Nephron (organoid): Measurements from ENCODE around the gene TPRX1.
"Not testable (repeated sequence)": the region's sequence is repeated elsewhere in the genome, so short reads cannot be mapped to it uniquely, and the experiment has no call there.

Experiments
- H3K27ac Mint-ChIP-seq, 3 experiments: 2 replicates each; pipeline ENCODE4 v1.8.0; 2020; ENCODE audit warnings: mixed read lengths in 3 of 3, mild to moderate bottlenecking in 2 of 3, moderate library complexity in 1 of 3
- H3K27me3 Mint-ChIP-seq: 2 replicates; pipeline ENCODE4 v1.8.0; 2021; ENCODE audit warnings: low read depth, mild to moderate bottlenecking, moderate library complexity, mixed read lengths
- H3K36me3 Mint-ChIP-seq: 2 replicates; pipeline ENCODE4 v1.8.0; 2020; ENCODE audit warnings: low read depth, mixed read lengths
- H3K4me1 Mint-ChIP-seq: 2 replicates; pipeline ENCODE4 v1.8.0; 2020; ENCODE audit warnings: mixed read lengths
- H3K4me3 Mint-ChIP-seq, 3 experiments: 2 replicates each; pipeline ENCODE4 v1.8.0; 2020; ENCODE audit warnings: mild to moderate bottlenecking in 3 of 3, mixed read lengths in 3 of 3, moderate library complexity in 2 of 3
- H3K9me3 Mint-ChIP-seq: 2 replicates; pipeline ENCODE4 v1.8.0; 2020; ENCODE audit warnings: mixed read lengths
- TF ChIP-seq, protein P1 (sequence below), 3 experiments: fragments of 200-600 bp; sonication (generic); IDR thresholded peaks; one replicate each; pipeline ENCODE4 v1.5.0; 2021; ENCODE audit warnings: antibody characterized with exemption in 3 of 3; ENCODE audit not compliant: unreplicated experiment in 3 of 3

Gene TPRX1

GRCh38 chr19:47766359-47766620, 38.1 kb downstream of the TPRX1 start:
- Mint-ChIP-seq H3K27ac (no peak overlapping the region), H3K36me3 (no peaks in the 10 kb centered on the region), H3K4me1 (no peaks in the 10 kb centered on the region), H3K27me3 (peaks cover 9% of the 10 kb centered on the region), H3K4me3 (no peak overlapping the region), H3K9me3 (no peaks in the 10 kb centered on the region)
- TF ChIP-seq, protein P1, sequence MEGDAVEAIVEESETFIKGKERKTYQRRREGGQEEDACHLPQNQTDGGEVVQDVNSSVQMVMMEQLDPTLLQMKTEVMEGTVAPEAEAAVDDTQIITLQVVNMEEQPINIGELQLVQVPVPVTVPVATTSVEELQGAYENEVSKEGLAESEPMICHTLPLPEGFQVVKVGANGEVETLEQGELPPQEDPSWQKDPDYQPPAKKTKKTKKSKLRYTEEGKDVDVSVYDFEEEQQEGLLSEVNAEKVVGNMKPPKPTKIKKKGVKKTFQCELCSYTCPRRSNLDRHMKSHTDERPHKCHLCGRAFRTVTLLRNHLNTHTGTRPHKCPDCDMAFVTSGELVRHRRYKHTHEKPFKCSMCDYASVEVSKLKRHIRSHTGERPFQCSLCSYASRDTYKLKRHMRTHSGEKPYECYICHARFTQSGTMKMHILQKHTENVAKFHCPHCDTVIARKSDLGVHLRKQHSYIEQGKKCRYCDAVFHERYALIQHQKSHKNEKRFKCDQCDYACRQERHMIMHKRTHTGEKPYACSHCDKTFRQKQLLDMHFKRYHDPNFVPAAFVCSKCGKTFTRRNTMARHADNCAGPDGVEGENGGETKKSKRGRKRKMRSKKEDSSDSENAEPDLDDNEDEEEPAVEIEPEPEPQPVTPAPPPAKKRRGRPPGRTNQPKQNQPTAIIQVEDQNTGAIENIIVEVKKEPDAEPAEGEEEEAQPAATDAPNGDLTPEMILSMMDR (IDR thresholded peaks at IDR 0.05; ENCODE audit: unreplicated experiment in 3 of 3) = no peak

- Mint-ChIP-seq H3K9me3 (no peaks in the 10 kb centered on the region), H3K4me3 (no peak overlapping the region), H3K36me3 (no peaks in the 10 kb centered on the region), H3K27ac (no peak overlapping the region), H3K4me1 (no peaks in the 10 kb centered on the region), H3K27me3 (peaks cover 9% of the 10 kb centered on the region)
- TF ChIP-seq, protein P1 (IDR thresholded peaks at IDR 0.05; ENCODE audit: unreplicated experiment in 3 of 3) = peak; percentile 64 to 70 (median 69)
These were observed 38.6 kb downstream of the TPRX1 start for GRCh38 chr19:47765523-47766358.

GRCh38 chr19:47764705-47765104, 39.6 kb downstream of the TPRX1 start:
- not testable (repeated sequence) for H3K27me3 Mint-ChIP-seq, H3K9me3 Mint-ChIP-seq, H3K36me3 Mint-ChIP-seq, H3K4me3 Mint-ChIP-seq, H3K27ac Mint-ChIP-seq, H3K4me1 Mint-ChIP-seq

GRCh38 chr19:47762615-47763308, 41.6 kb downstream of the TPRX1 start:
- Mint-ChIP-seq H3K27me3 (peaks cover 9% of the 10 kb centered on the region), H3K36me3 (peaks cover 17% of the 10 kb centered on the region), H3K4me1 (no peaks in the 10 kb centered on the region), H3K4me3 (no peak overlapping the region), H3K9me3 (no peaks in the 10 kb centered on the region), H3K27ac (peak overlapping the region in 1 of 3 experiments; percentile 26)
- TF ChIP-seq, protein P1 (IDR thresholded peaks at IDR 0.05; ENCODE audit: unreplicated experiment in 3 of 3) = no peak

DNA sequence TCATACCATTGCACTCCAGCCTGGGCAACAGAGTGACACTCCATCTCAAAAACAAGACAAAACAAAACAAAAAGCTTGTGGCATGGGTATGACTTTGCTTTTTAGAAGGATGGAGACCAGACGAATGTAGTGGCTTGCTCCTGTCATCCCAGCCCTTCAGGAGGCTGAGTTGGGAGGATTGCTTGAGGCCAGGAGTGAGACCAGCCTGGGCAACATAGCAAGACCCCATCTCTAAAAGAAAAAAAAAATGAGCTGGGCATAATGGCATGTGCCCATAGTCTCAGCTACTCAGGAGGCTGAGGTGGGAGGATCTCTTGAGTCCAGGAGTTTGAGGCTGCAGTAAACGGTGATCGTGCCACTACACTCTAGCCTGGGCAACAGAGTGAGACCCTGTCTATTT, 42.2 kb downstream of the TPRX1 start:
- Mint-ChIP-seq H3K36me3 (peaks cover 23% of the 10 kb centered on the region), H3K4me1 (no peaks in the 10 kb centered on the region), H3K27me3 (peaks cover 7% of the 10 kb centered on the region), H3K4me3 (no peak overlapping the region), H3K9me3 (no peaks in the 10 kb centered on the region), H3K27ac (no peak overlapping the region)
- TF ChIP-seq, protein P1 (IDR thresholded peaks at IDR 0.05; ENCODE audit: unreplicated experiment in 3 of 3) = no peak

- Mint-ChIP-seq H3K27ac (no peak overlapping the region), H3K4me3 (no peak overlapping the region), H3K4me1 (no peaks in the 10 kb centered on the region), H3K9me3 (no peaks in the 10 kb centered on the region), H3K36me3 (peaks cover 29% of the 10 kb centered on the region), H3K27me3 (peaks cover 4% of the 10 kb centered on the region)
- TF ChIP-seq, protein P1 (IDR thresholded peaks at IDR 0.05; ENCODE audit: unreplicated experiment in 3 of 3) = no peak
These were observed 42.8 kb downstream of the TPRX1 start for GRCh38 chr19:47761566-47761965.
